HUES6 (cell line): ENCODE data around the gene FLRT3.

Experiments used
- H3K27ac ChIP-seq: 2 replicates; pipeline ENCODE4 v1.7.0; 2013; ENCODE audit warnings: low read depth, mild to moderate bottlenecking, low read length, inconsistent platforms
- H3K27me3 ChIP-seq: 2 replicates; pipeline ENCODE4 v1.6.1; 2013; ENCODE audit warnings: low read length; ENCODE audit not compliant: control insufficient read depth, insufficient read depth
- H3K36me3 ChIP-seq: 2 replicates; pipeline ENCODE4 v1.6.1; 2013; ENCODE audit warnings: low read length; ENCODE audit not compliant: control insufficient read depth, insufficient read depth
- H3K4me1 ChIP-seq: 2 replicates; pipeline ENCODE4 v1.6.1; 2013; ENCODE audit warnings: low read length; ENCODE audit not compliant: control insufficient read depth, insufficient read depth
- H3K4me3 ChIP-seq: 2 replicates; pipeline ENCODE4 v1.5.1; 2013; ENCODE audit warnings: low read depth, low read length
- H3K9ac ChIP-seq: one replicate; pipeline ENCODE4 v1.6.1; 2013; ENCODE audit warnings: mild to moderate bottlenecking, low read length
- H3K9me3 ChIP-seq: 2 replicates; pipeline ENCODE4 v1.6.1; 2013; ENCODE audit warnings: low read depth, low read length; ENCODE audit not compliant: control insufficient read depth, insufficient read depth

FLRT3 gene

DNA sequence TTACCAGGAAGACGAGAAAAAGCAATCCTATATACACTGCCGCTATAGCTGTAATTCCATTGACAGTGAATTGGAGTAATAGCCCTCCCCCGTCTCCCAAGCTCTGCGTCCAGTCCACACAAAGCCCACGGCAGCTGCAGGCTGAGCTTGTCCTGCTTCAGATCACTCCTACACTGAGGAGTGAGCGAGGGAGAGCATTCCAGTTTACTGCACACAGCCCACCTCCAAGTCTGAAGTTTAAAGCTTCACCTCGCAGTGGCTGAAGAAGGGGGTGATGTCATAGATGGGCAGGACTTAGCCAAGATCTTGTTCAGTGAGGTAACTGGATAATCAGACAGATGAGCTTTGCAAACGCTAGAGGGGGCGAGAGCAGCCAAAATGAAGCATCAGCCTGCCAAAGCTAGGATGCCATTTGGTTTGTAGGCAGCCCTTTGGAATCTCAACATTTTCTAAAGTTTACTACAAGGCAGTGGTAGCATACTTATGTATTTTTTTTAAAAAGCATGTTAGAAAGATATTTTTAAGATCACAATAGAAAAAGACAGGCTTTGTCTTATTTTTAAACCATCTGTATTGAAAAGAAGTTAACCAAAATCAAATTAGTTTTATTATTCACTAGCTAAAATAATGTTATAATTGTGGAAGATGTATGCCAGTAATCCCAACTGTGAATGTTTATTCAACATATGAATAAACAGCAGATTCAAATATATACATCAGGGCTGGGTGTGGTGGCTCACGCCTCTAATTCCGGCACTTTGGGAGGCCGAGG is at the start of gene FLRT3:
TSS of gene FLRT3 (minus strand) at position 213 of the 772 bp plus-strand sequence. CDS start 10,106 bp downstream, outside the sequence.
- Histone ChIP-seq H3K27ac (no peak within 1 kb of the TSS; the same call in 1 of the 2 replicates), H3K4me3 (peak within 1 kb of the TSS; percentile 67), H3K4me1 (peaks cover 33% of the 10 kb centered on the region), H3K36me3 (no peaks in the 10 kb centered on the region), H3K9ac (peak within 1 kb of the TSS; percentile 68), H3K9me3 (no peaks in the 10 kb centered on the region), H3K27me3 (peaks cover 4% of the 10 kb centered on the region; the same call in 1 of the 2 replicates)

DNA sequence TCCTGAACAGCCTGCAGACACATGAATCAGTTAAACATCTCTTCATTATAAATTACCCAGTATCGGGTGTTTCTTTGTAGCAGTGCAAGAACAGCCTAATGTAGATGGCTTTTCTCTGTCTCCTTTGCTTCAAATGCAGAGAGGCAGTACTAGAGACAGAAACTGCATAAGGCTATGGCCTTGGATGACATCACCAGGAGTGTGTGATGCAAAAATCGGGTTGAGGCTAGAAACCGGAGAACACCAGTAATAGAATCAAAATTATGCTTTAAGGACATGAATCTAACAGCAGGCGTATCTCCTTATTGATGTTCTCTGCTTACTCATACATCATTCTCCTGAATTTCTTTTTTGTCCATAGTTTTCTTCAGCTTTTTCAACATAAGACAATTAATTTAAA is 49.3 kb upstream of the FLRT3 start:
- Histone ChIP-seq H3K36me3 (no peaks in the 10 kb centered on the region), H3K27me3 (no peaks in the 10 kb centered on the region), H3K9ac (no peak overlapping the region), H3K9me3 (peaks cover 9% of the 10 kb centered on the region), H3K4me3 (no peak overlapping the region), H3K27ac (no peak overlapping the region), H3K4me1 (peaks cover 3% of the 10 kb centered on the region; the same call in 1 of the 2 replicates)

DNA sequence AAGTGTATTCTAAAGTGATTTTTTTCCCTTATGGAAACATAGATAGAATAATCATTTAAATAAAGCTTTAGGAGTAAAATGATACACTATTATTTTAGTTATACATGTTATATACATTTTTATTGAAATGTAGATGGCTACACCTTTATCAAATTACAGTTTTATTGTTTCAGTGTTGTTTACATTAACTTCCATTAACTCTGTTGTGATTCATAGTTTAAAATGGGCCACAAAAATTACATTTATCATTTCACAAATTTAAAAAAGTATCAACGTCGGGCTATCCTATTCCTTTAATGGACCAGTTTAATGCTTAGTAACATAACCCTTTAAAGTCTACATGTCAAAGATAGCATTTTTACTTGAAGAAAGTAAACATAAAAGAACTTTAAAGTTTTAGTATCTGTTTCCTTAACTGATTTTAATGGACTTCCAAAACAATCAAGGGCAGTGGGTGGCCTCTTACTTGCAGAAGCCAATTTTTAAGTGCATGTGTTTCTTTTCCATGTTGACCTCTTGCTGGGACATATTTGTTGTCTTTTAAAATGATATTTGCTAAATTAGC is 47.8 kb upstream of the FLRT3 start:
- Histone ChIP-seq H3K27ac (no peak overlapping the region), H3K4me3 (no peak overlapping the region), H3K27me3 (no peaks in the 10 kb centered on the region), H3K4me1 (peaks cover 3% of the 10 kb centered on the region; the same call in 1 of the 2 replicates), H3K9ac (no peak overlapping the region), H3K36me3 (no peaks in the 10 kb centered on the region), H3K9me3 (peaks cover 9% of the 10 kb centered on the region)

DNA sequence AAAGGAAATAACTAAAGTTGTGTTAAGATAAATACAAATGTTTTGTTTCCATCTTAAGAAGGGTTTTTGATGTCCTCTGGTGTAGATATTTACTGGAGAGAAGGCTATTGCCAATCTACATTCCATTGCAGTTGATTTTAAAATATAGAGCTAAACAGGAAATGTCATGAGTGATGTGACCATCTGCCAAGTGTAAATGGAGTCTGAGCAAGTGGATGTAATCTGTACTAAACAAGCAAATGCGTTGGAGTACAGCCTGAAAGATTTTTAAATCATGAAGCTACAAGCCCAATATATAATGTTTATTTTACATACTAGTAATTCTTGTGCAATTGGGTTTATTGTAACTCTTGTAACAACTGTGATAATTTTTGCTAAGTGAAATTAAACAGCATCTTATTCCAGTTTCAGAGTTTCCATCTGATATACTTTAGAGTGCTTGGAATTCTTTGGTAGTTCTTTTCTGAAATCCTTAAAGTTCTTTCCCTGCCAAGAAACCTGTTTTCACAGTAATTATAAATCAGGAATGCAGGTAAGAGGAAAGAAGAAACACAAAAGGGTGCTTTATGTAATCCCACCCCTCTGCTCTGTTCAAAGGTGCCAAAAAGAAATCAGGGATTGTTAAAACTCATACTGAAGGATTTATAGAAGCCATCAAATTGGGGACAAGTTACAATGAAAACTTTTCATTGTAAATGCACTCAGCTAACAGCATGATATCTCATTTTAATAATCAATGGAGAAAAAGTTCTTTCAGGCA is 47.2 kb upstream of the FLRT3 start:
- Histone ChIP-seq H3K4me1 (peaks cover 3% of the 10 kb centered on the region; the same call in 1 of the 2 replicates), H3K27me3 (no peaks in the 10 kb centered on the region), H3K9ac (no peak overlapping the region), H3K9me3 (peaks cover 9% of the 10 kb centered on the region), H3K36me3 (no peaks in the 10 kb centered on the region), H3K27ac (no peak overlapping the region), H3K4me3 (no peak overlapping the region)

DNA sequence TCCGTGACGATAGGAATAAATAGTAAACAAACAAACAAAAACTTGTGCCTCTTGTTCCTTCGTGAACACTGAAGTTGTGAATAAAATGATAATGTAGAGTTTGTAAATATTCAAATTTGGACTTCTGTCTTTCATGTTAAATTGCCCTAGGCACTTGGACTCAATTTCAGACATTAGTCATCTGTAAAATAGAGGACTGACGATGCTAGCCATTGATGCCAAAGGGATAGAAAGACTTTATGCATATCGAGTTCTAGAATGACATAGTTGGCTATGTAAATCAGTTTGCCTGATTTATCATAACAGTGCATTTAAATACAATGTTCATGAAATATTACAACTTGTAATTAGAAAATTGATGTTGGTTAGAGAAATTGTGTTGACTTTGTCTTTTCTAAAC is 45.9 kb upstream of the FLRT3 start:
- Histone ChIP-seq H3K9me3 (peaks cover 9% of the 10 kb centered on the region), H3K27ac (no peak overlapping the region), H3K4me1 (peaks cover 3% of the 10 kb centered on the region; the same call in 1 of the 2 replicates), H3K4me3 (no peak overlapping the region), H3K27me3 (no peaks in the 10 kb centered on the region), H3K36me3 (no peaks in the 10 kb centered on the region), H3K9ac (no peak overlapping the region)

DNA sequence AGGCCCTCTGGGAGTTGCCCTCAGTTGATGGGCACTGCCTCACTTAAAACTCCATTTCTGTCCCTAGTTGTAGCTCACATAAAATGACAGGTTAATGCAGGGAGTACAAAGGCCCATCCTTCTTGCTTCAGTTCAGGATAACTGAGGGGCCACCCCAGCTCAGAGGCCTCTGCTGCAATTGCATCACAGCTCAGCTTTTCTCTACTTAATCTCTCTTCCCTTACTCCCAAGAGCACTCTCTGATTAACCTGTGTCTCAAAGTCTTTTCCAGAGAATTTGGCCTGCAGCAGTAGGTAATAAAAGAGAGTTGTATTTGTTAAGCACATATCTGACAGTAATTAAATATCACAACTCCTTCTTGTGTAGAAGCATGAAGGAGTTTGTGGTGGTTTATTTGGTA is 40.9 kb upstream of the FLRT3 start:
- Histone ChIP-seq H3K9ac (no peak overlapping the region), H3K9me3 (no peaks in the 10 kb centered on the region), H3K4me1 (peaks cover 10% of the 10 kb centered on the region), H3K27me3 (no peaks in the 10 kb centered on the region), H3K4me3 (no peak overlapping the region), H3K36me3 (no peaks in the 10 kb centered on the region), H3K27ac (no peak overlapping the region)

DNA sequence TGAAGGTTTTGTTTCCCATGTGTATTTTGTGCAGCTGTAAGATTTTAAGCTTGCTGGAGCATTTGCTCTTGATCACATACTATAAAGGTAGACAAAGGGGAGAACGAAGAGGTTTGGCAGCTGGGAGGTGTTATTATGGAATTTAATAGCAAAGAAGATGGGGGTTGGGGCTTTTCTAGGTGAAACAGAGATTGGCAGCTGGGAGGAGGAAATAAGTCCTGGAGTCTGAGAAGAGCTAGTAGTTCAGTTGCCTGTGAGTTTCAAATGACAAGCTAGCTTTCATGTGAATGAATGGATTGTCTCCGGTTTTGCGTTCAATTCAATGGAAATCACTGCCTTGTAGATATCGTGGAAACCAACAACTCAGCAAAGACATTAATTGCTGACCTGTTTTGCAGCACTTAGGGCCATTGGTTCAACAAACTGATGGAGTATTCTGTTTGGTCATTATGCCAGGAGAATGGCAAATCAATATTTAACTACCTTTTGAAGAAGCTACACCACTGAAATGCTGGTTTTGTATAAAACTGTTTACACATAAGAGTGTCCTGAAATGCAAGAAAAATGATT is 38.1 kb upstream of the FLRT3 start:
- no peaks in the 10 kb centered on the region for H3K27me3 ChIP-seq
- no peak overlapping the region for H3K27ac ChIP-seq
- H3K36me3 ChIP-seq = no peaks in the 10 kb centered on the region
- no peak overlapping the region for H3K4me3 ChIP-seq
- H3K4me1 ChIP-seq = peaks cover 10% of the 10 kb centered on the region
- no peak overlapping the region for H3K9ac ChIP-seq
- H3K9me3 ChIP-seq = no peaks in the 10 kb centered on the region

DNA sequence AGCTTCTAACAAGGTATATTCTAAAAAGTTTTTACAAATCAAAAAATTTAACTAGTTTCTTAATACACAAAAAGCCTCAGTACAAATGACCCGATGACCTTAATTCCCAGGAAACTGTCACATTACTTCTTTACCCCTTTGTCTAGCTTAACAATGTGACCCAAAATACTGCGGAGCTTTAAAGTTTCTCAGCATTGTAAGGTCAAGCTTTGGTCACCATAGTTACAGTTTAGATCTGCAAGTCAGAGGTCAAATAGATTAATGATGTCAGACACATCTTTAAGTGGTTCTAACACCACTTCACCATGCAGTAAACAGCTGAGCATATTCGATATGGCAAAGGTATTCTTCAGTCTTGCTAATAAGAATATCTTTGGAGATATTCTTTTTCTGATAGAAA is 36.8 kb upstream of the FLRT3 start:
- H3K36me3 ChIP-seq = no peaks in the 10 kb centered on the region
- no peak overlapping the region for H3K9ac ChIP-seq
- H3K27ac ChIP-seq = no peak overlapping the region
- peaks cover 13% of the 10 kb centered on the region for H3K4me1 ChIP-seq
- H3K9me3 ChIP-seq = no peaks in the 10 kb centered on the region
- no peak overlapping the region for H3K4me3 ChIP-seq
- H3K27me3 ChIP-seq = no peaks in the 10 kb centered on the region

DNA sequence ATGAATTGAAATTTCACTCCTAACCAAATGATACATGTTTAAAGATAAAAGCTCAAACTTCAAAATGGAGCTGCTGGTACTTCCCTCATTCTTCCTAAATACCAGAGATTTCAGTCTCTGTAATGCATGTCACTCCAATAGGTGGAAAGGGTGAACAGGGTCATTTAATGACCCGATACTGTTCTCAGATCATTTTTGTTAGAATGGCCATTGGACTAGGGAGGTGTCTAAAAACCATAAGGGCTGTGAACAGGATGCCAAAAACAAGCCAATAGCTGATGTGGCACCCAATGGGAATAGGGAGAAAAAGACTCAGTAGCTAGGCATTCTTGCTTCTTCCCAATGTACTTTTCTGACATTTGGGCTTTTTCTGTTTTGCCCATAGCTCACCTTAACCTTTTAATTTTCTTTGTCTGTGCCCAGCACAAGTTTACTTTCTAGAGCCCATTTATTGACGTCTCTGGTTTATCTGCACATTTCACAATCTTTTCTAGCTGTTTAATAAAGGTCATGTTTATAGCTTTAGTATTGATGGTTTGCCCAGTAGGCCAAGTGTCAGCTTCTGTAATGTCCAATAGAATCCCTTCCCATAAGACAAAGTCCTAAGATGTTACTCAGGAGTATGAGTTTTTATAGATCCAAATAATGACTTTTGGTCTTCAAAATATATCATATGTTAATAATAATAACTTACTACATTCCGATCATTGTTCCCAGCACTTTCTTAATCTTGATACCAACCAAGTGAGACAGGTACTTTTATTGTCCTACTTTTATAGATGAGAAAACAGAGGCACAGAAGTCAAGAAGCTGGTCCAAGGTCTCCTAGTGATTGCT is 24.3 kb upstream of the FLRT3 start:
- Histone ChIP-seq H3K27me3 (no peaks in the 10 kb centered on the region), H3K9ac (no peak overlapping the region), H3K27ac (no peak overlapping the region), H3K4me3 (no peak overlapping the region), H3K9me3 (peaks cover 5% of the 10 kb centered on the region; the same call in 1 of the 2 replicates), H3K4me1 (no peaks in the 10 kb centered on the region), H3K36me3 (no peaks in the 10 kb centered on the region)

DNA sequence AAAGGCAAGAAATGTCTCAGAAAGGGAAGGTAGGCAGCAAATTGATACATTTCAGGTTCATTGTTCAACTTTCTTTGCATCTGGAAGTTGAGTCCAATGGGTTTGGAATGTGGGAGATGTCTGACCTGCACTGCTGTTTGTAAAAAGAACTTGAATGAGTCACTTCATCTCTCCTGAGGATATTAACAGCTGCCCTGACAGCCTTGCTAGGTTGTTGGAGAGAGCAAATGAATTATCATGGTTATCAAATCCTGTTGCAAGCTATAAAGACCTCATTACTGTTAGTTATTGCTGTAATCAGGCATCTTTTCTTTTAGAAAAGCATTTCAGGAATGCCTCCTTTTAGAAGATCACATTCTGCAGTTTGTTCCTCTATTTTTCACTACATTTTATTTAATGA is 23.0 kb upstream of the FLRT3 start:
- H3K27ac ChIP-seq = no peak overlapping the region
- no peak overlapping the region for H3K4me3 ChIP-seq
- H3K27me3 ChIP-seq = no peaks in the 10 kb centered on the region
- H3K36me3 ChIP-seq = no peaks in the 10 kb centered on the region
- no peaks in the 10 kb centered on the region for H3K4me1 ChIP-seq
- no peaks in the 10 kb centered on the region for H3K9me3 ChIP-seq
- no peak overlapping the region for H3K9ac ChIP-seq
